ENCODE data around the gene ARHGAP32. TPM values are rescaled to one million over a fixed set of nuclear protein-coding genes. Genes with fewer than 3 reads are reported as not detected.

The ARHGAP32 gene
- total RNA-seq, 3 donors from 2014 or later = 19.8 to 56.6 (median 37.4) TPM

- no peak for DNase-seq (ENCODE audit: low spot score in 2 of 2)
Observed at GRCh38 chr11:128916037-128916572, 276.0 kb downstream of the ARHGAP32 start.

GRCh38 chr11:128915149-128915521, 277.0 kb downstream of the ARHGAP32 start:
- H3K9me3 ChIP-seq = no peaks in the 10 kb centered on the region
- H3K36me3 ChIP-seq = no peaks in the 10 kb centered on the region
- no peak for DNase-seq (ENCODE audit: low spot score in 2 of 2)
- H3K4me1 ChIP-seq = no peaks in the 10 kb centered on the region
- H3K4me3 ChIP-seq = no peak overlapping the region
- TF ChIP-seq CTCF (IDR thresholded peaks at IDR 0.05) (no peak), POLR2AphosphoS5 (IDR thresholded peaks at IDR 0.05) (no peak), POLR2A (IDR thresholded peaks at IDR 0.05) (no peak)
- H3K27ac ChIP-seq = no peak overlapping the region
- intact Hi-C loops (cut with DNase I; ENCODE audit: low total_unique reads) = no loop called here
- peaks cover 0 to 6% of the 10 kb centered on the region in 2 donors for H3K27me3 ChIP-seq

More at GRCh38 chr11:128916037-128916572, 276.0 kb downstream of the ARHGAP32 start:
- TF ChIP-seq POLR2AphosphoS5 (IDR thresholded peaks at IDR 0.05) = no peak
- no peak for TF ChIP-seq POLR2A (IDR thresholded peaks at IDR 0.05)
- no peak for TF ChIP-seq CTCF (IDR thresholded peaks at IDR 0.05)
- intact Hi-C loops (cut with DNase I; ENCODE audit: low total_unique reads) = no loop called here
- Histone ChIP-seq H3K4me1 (no peaks in the 10 kb centered on the region), H3K9me3 (no peaks in the 10 kb centered on the region), H3K27me3 (peaks cover 0 to 6% of the 10 kb centered on the region in 2 donors), H3K36me3 (no peaks in the 10 kb centered on the region), H3K27ac (no peak overlapping the region), H3K4me3 (no peak overlapping the region)

Other genes starting within 250 kb of the ARHGAP32 start
- gene TP53AIP1, start 249.5 kb downstream of the ARHGAP32 start, total RNA-seq = under 1 TPM; 0.16 to 0.59 (median 0.33) TPM
- 10 to 100 TPM in 1 of 3 donors, 1 to 10 TPM in 1, not detected in 1; 8.2 to 19.5 TPM for gene BARX2, start 183.5 kb upstream of the ARHGAP32 start, total RNA-seq

All from breast epithelium (tissue), 4 donors.